ENCODE measurements around the gene DIRAS1. TPM values are rescaled to one million over a fixed set of nuclear protein-coding genes. Genes with fewer than 3 reads are reported as not detected.

The DIRAS1 gene
- total and polyA plus RNA-seq, 2 of the 8 experiments (the other 6 are each of a cell fraction or from before 2014, with no cell fraction given): 20.2 to 22.3 TPM

GRCh38 chr19:2722541-2723344, 1.6 kb upstream of the DIRAS1 start:
- Histone ChIP-seq H3K4ac (replicated peaks; ENCODE audit: insufficient read length, low read depth, low read length) (no peak overlapping the region), H3K56ac (replicated peaks; ENCODE audit: insufficient read length, low read depth, low read length) (no peak overlapping the region), H3K9me3 (ENCODE audit: insufficient read depth in 2 of 2, low read depth in 1 of 2, low read length in 1 of 2) (no peaks in the 10 kb centered on the region), H4K5ac (ENCODE audit: insufficient read length, low read depth, low read length) (no peak overlapping the region), H3K27ac (ENCODE audit: low read depth, low read length) (no peak overlapping the region), H4K20me1 (replicated peaks in 1 of 2; ENCODE audit: control insufficient read depth in 1 of 2, insufficient read depth in 2 of 2, low read length in 2 of 2) (peaks cover 0 to 4% of the 10 kb centered on the region in 2 experiments), H4K8ac (ENCODE audit: extremely low read depth, insufficient read depth, low read length) (peak overlapping the region; percentile 0; the same call in 1 of the 2 replicates), H3K4me3 (ENCODE audit: extremely low read depth in 1 of 4, insufficient read depth in 2 of 4, low read depth in 3 of 4, low read length in 4 of 4) (no peak overlapping the region; a peak in 1 of 8 replicates), H3K4me2 (ENCODE audit: insufficient read depth in 1 of 2, low read depth in 2 of 2, low read length in 2 of 2) (peak overlapping the region in 1 of 2 experiments; percentile 55; a peak in 1 of 4 replicates), H2AFZ (ENCODE audit: low read length) (no peak overlapping the region), H3K79me2 (ENCODE audit: control insufficient read depth in 1 of 2, insufficient read depth in 2 of 2, low read length in 2 of 2) (no peaks in the 10 kb centered on the region), H3K23ac (ENCODE audit: insufficient read length) (no peak overlapping the region), H2BK12ac (ENCODE audit: low read depth, low read length) (no peak overlapping the region; the same call in 1 of the 2 replicates), H3K79me1 (ENCODE audit: low read depth, low read length) (no peaks in the 10 kb centered on the region), H2BK15ac (ENCODE audit: low read length) (peak overlapping the region; percentile 81; the same call in 1 of the 2 replicates), H3K18ac (ENCODE audit: extremely low read depth, low read length) (no peak overlapping the region), H2BK120ac (replicated peaks; ENCODE audit: low read depth, low read length) (no peak overlapping the region), H3K23me2 (ENCODE audit: low read depth, low read length) (peaks cover 12% of the 10 kb centered on the region; the same call in 1 of the 2 replicates), H3K4me1 (replicated peaks in 1 of 4; ENCODE audit: control insufficient read depth in 3 of 4, insufficient read depth in 4 of 4, low read length in 3 of 4) (peaks cover 0 to 20% (median 6%) of the 10 kb centered on the region in 4 experiments; a peak in 6 of 7 replicates), H3K36me3 (ENCODE audit: control insufficient read depth in 2 of 4, insufficient read depth in 4 of 4, low read length in 3 of 4) (no peaks in the 10 kb centered on the region), H2AK5ac (ENCODE audit: low read depth, low read length) (no peak overlapping the region; the same call in 1 of the 2 replicates), H3K9ac (replicated peaks in 1 of 4; ENCODE audit: extremely low read depth in 1 of 4, low read depth in 3 of 4, low read length in 3 of 4) (no peak overlapping the region), H2BK5ac (ENCODE audit: low read depth, low read length) (0 out of 2 replicates have a peak overlapping the region, but pooled peaks have one; percentile 44), H3K14ac (ENCODE audit: insufficient read length) (no peak overlapping the region), H3K27me3 (replicated peaks in 1 of 4; ENCODE audit: control insufficient read depth in 3 of 4, extremely low read depth in 1 of 4, insufficient read depth in 3 of 4, low read length in 3 of 4) (peaks cover 0 to 7% (median 3%) of the 10 kb centered on the region in 4 experiments; a peak in 4 of 7 replicates), H4K91ac (replicated peaks; ENCODE audit: insufficient read length, low read length) (no peak overlapping the region), H2BK20ac (ENCODE audit: low read length) (no peak overlapping the region)
- DNase-seq (ENCODE audit: low read depth in 1 of 2, low spot score in 2 of 2): no peak
- no peak for FAIRE-seq
- WGBS, 2 experiments (ENCODE audit: extremely low coverage in 1 of 2, insufficient coverage in 1 of 2, insufficient read length in 1 of 2, insufficient replicate concordance in 2 of 2, low coverage in 1 of 2, low lambda C conversion rate in 2 of 2, missing lambda C conversion rate in 1 of 2): 87% methylated on average over 27 of the region's 28 CpGs; no CpG with 5 or more reads in 1 of the 2 experiments
- ChIA-PET POLR2A (ENCODE audit: partially characterized antibody) (interaction anchor here (0.7 to 2.0 kb wide), 8 partner anchors 12 to 118 kb away, joined by 3 to 8 read pairs (median 4); partner anchors contain the start of gene ZNF555), CTCF (ENCODE audit: partially characterized antibody) (interaction anchor here (0.6 to 3.2 kb wide), 8 partner anchors 13 to 120 kb away, joined by 3 to 16 read pairs (median 3); partner anchors contain the start of genes GNG7 and THOP1)
- TF ChIP-seq CBX8 (IDR thresholded peaks at IDR 0.05; ENCODE audit: borderline replicate concordance, low read depth, low read length): no peak
- no peak for TF ChIP-seq KDM5A (IDR thresholded peaks at IDR 0.05; ENCODE audit: low read length)
- no peak for TF ChIP-seq ASH2L (IDR thresholded peaks at IDR 0.05; ENCODE audit: low read length)
- no peak for TF ChIP-seq SUZ12 (IDR thresholded peaks at IDR 0.05; ENCODE audit: low read length)
- no peak for TF ChIP-seq TCF12 (IDR thresholded peaks at IDR 0.05; ENCODE audit: low read depth, low read length)
- no peak for TF ChIP-seq SP4 (IDR thresholded peaks at IDR 0.05; ENCODE audit: low read length)
- no peak for TF ChIP-seq JUND (IDR thresholded peaks at IDR 0.05; ENCODE audit: low read length)
- no peak for TF ChIP-seq CTBP2 (IDR thresholded peaks at IDR 0.05; ENCODE audit: borderline replicate concordance, insufficient read depth, insufficient read length, low read length)
- TF ChIP-seq FOSL1 (IDR thresholded peaks at IDR 0.05; ENCODE audit: insufficient read depth, low read depth, low read length): no peak
- TF ChIP-seq HDAC2 (IDR thresholded peaks at IDR 0.05; ENCODE audit: borderline replicate concordance in 1 of 2, low read depth in 2 of 2, low read length in 2 of 2): no peak
- TF ChIP-seq ZNF274 (IDR thresholded peaks at IDR 0.05; ENCODE audit: borderline replicate concordance, extremely low read depth, low read length): no peak
- no peak for TF ChIP-seq SP1 (IDR thresholded peaks at IDR 0.05; ENCODE audit: low read depth, low read length)

Data from H1 (cell line).